Astrocyte of the spinal cord (primary cell): ENCODE data around the gene IGFLR1.

Source experiments
- DNase-seq: peaks from one replicate; pipeline ENCODE4 v3.0.0; 2011; ENCODE audit warnings: low read depth, low spot score
- H3K4me3 ChIP-seq: 2 replicates; pipeline ENCODE4 v1.5.1; 2011; ENCODE audit warnings: low read depth, mild to moderate bottlenecking, low read length, moderate library complexity
- in situ Hi-C: cut with HindIII; loops from 2 replicates; pipeline ENCODE4 v1.10.0; 2017; ENCODE audit warnings: low sequenced_read_pairs
- TF ChIP-seq, protein P1 (sequence below): IDR thresholded peaks from 2 replicates; pipeline ENCODE4 v1.5.1; 2012; ENCODE audit warnings: low read depth, mild to moderate bottlenecking, low read length, inconsistent platforms

The IGFLR1 gene

DNA sequence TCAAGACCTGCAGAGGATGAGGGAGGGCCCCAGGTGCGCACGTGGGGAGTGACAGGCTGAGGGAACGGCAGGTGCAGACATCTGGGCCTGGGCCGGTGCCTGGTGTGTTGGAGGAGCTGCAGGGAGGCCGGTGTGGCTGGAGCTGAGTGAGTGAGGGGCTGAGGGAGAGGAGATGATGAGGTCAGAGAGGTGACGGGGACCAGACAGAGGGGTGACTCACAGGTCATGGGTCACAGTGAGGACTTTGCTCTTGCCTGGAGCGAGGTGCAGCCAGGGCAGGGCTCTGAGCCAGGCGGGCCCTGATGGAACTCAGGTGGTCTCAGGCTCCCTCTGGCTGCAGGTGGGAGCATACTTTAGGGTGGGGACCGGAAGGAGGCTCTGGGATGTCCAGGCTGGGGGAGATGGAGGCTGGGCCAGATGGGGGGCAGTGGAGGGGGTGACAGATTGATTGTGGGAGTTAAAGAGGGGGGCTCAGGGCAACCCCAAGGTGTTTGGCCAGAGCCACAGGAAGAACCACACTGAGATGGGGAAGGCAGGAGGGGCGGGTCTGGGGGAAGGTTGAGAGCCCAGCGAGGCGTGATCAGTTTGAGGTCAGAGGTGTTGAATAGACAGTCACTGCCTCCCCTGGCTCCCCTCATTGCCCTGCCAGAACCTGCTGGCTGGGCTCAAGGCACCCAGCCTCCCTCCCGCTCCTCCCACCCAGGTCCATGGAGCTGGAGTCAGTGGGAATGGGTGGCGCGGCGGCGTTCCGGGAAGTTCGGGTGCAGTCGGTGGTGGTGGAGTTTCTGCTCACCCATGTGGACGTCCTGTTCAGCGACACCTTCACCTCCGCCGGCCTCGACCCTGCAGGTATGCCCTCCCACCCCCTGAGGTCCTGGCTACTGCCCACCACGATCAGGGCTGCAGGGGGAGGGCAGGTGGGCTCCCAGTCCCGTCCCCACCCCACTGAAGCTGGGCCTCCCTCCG, 41.5 kb upstream of the IGFLR1 start:
- no peak overlapping the region for H3K4me3 ChIP-seq
- TF ChIP-seq, protein P1, sequence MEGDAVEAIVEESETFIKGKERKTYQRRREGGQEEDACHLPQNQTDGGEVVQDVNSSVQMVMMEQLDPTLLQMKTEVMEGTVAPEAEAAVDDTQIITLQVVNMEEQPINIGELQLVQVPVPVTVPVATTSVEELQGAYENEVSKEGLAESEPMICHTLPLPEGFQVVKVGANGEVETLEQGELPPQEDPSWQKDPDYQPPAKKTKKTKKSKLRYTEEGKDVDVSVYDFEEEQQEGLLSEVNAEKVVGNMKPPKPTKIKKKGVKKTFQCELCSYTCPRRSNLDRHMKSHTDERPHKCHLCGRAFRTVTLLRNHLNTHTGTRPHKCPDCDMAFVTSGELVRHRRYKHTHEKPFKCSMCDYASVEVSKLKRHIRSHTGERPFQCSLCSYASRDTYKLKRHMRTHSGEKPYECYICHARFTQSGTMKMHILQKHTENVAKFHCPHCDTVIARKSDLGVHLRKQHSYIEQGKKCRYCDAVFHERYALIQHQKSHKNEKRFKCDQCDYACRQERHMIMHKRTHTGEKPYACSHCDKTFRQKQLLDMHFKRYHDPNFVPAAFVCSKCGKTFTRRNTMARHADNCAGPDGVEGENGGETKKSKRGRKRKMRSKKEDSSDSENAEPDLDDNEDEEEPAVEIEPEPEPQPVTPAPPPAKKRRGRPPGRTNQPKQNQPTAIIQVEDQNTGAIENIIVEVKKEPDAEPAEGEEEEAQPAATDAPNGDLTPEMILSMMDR = no peak
- in situ Hi-C loops = no loop called here
- no peak for DNase-seq

DNA sequence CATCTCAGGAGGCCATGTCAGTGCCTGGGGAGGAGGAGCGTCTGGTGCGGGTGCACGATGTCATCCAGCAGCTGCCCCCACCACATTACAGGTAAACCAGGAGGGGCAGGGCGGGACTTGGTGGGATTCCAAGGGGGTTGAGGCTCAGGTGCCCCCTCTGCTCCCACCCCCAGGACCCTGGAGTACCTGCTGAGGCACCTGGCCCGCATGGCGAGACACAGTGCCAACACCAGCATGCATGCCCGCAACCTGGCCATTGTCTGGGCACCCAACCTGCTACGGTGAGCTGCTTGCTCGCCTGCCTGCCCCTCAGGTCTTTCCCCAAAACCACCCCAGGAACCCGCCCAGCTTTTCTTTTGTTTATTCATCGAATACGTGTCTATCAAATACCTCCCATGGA, 40.3 kb upstream of the IGFLR1 start:
- TF ChIP-seq, protein P1 = no peak
- H3K4me3 ChIP-seq = no peak overlapping the region
- DNase-seq = no peak
- in situ Hi-C loops = no loop called here

DNA sequence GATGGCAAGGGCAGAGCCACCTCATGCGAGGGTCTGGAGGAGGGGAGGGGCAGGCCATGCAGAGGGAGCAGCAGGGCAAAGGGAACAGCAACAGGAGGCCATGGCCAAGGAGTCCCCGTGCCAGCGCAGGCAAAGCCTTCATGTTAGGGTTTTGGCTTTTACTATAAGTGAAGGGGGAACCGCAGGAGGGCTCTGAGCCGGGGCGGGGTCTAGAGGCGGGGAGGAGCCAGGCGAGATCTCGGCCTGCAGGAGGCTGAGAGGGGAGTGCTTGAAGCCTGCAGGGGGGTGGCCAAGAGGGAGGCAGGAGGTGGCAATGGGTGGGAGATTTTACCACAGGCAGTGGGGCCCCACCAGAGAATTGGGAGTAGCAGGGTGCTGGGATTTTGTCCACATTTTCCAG, 39.4 kb upstream of the IGFLR1 start:
- in situ Hi-C loops = no loop called here
- DNase-seq = no peak
- H3K4me3 ChIP-seq = no peak overlapping the region
- TF ChIP-seq, protein P1 = no peak

DNA sequence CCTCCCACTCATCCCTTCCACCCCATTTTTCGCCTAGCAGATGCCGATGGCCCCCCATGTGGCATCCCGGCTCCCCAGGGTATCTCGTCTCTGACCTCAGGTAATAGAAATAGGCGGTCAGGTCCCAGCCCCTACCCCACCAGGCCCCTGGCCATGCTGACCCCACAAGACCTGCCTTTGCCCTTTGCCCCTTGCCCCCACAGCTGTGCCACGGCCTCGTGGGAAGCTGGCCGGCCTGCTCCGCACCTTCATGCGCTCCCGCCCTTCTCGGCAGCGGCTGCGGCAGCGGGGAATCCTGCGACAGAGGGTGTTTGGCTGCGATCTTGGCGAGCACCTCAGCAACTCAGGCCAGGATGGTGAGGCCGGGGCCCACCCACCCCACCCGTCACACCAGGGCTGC, 38.5 kb upstream of the IGFLR1 start:
- DNase-seq = no peak
- TF ChIP-seq, protein P1 = no peak
- in situ Hi-C loops = no loop called here
- no peak overlapping the region for H3K4me3 ChIP-seq

DNA sequence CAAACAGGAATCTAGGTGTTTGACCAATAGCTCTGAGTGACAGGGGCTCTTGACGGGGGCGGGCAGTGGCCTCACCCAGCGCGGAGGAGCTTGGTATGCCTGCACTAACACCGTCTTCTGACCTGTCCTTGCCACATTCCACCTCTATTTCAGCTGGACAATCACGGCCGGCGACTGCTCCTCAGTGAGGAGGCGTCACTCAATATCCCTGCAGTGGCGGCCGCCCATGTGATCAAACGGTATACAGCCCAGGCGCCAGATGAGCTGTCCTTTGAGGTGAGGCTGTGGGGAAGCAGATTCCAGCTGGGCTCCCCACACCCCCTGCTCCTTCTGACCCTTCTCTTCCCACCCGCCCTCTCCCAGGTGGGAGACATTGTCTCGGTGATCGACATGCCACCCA, 37.8 kb upstream of the IGFLR1 start:
- H3K4me3 ChIP-seq = no peak overlapping the region
- TF ChIP-seq, protein P1 = no peak
- in situ Hi-C loops = no loop called here
- no peak for DNase-seq

DNA sequence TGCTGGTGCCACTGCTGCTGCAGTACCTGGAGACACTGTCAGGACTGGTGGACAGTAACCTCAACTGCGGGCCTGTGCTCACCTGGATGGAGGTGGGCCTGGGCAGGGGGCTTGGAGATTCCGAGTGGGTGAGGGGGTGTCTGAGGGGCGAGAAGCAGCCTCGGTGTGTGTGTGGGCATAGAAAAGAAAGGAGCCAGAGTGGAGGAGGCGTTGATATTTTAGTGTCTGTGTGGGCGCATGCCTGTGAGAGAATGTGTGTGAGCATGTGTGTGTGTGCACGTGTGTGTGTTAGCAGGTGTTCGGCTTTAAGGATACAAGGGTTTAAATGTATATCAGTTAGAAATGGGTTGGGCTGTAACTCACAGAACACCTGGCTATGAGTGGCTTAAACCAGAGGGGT, 36.8 kb upstream of the IGFLR1 start:
- TF ChIP-seq, protein P1 = no peak
- H3K4me3 ChIP-seq = no peak overlapping the region
- no peak for DNase-seq
- in situ Hi-C loops = no loop called here
